Subcutaneous adipose tissue (tissue), 4 donors: ENCODE results near the gene POT1. TPM values are rescaled to one million over a fixed set of nuclear protein-coding genes. Genes with fewer than 3 reads are reported as not detected.

Experiments
- CTCF ChIP-seq: fragments of 450-650 bp; IDR thresholded peaks from one replicate; pipeline ENCODE4 v1.5.1; 2016; ENCODE audit warnings: low read depth, mild to moderate bottlenecking, control low read depth, antibody characterized with exemption, moderate library complexity
- total RNA-seq, 4 donors: library from RNA; depleted of rRNA; stranded (reverse); fragments of >200 nt; gene quantifications; one replicate each; pipeline ENCODE4 v1.1.0, GENCODE V29; 2016

The POT1 gene
- total RNA-seq, 4 donors from 2014 or later = 14.5 to 32.3 (median 22.0) TPM

- no peak for TF ChIP-seq CTCF
Measured at GRCh38 chr7:124839687-124840086, 89.9 kb downstream of the POT1 start.

- no peak for TF ChIP-seq CTCF
Measured at GRCh38 chr7:124836173-124836572, 93.5 kb downstream of the POT1 start.

- TF ChIP-seq CTCF = no peak
Measured at GRCh38 chr7:124818807-124819206, 110.8 kb downstream of the POT1 start.

GRCh38 chr7:124813994-124814798 is 115.4 kb downstream of the POT1 start:
- no peak for TF ChIP-seq CTCF

- no peak for TF ChIP-seq CTCF
Measured at GRCh38 chr7:124812764-124813163, 116.9 kb downstream of the POT1 start.

GRCh38 chr7:124811341-124811740 is 118.3 kb downstream of the POT1 start:
- no peak for TF ChIP-seq CTCF

GRCh38 chr7:124810605-124811004 is 119.0 kb downstream of the POT1 start:
- TF ChIP-seq CTCF = no peak
